ENCODE results near the gene STARD9. TPM values are rescaled to one million over a fixed set of nuclear protein-coding genes. Genes with fewer than 3 reads are reported as not detected.
A peak's percentile ranks its signal among the peaks of the same experiment; 100 is the strongest.

The STARD9 gene
- total and polyA plus RNA-seq, 2 of the 13 experiments (the other 11 are each of a cell fraction or from before 2014, with no cell fraction given): 5.3 to 7.5 TPM

DNA sequence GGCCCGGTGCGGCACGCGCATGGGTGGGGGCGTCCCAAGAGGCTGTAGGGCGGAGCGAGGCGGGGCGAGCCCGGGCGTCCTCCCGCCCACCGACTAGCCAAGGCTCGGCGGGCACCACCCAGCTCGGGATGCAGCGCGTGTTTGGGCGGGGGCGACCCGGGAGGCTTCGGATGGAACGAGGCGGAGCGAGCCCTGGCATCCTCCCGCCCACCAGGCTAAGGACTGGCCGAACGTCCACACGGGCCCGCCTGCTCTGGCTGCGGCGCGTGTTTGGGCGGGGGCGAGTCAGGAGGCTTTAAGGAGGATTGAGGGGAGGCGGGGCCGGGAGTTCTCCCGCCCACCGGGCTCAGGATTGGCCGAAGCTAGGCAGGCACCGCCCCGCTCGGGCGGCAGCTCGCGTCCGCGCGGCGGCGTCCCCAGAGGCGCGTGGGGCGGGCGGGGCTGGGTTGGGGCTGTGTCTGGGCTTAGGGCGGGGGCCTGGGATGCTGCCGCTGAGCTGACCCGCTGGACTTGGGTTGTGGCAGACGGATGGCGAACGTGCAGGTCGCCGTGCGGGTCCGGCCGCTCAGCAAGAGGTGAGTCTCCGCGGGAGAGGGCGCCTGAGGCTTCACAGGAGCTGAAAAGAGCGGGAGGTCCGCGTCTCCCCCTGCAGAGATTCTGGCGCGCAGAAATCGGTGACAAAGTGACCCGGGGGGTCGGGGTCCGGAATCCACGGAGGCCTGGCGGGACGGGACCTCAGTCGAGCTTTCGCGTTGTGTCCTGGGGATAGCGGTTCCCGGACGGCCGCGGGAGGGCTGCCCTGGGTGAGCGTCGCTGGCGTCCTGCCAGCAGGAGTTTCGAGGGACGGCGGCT is at the start of gene STARD9 (continued):
- TF ChIP-seq, protein P1, sequence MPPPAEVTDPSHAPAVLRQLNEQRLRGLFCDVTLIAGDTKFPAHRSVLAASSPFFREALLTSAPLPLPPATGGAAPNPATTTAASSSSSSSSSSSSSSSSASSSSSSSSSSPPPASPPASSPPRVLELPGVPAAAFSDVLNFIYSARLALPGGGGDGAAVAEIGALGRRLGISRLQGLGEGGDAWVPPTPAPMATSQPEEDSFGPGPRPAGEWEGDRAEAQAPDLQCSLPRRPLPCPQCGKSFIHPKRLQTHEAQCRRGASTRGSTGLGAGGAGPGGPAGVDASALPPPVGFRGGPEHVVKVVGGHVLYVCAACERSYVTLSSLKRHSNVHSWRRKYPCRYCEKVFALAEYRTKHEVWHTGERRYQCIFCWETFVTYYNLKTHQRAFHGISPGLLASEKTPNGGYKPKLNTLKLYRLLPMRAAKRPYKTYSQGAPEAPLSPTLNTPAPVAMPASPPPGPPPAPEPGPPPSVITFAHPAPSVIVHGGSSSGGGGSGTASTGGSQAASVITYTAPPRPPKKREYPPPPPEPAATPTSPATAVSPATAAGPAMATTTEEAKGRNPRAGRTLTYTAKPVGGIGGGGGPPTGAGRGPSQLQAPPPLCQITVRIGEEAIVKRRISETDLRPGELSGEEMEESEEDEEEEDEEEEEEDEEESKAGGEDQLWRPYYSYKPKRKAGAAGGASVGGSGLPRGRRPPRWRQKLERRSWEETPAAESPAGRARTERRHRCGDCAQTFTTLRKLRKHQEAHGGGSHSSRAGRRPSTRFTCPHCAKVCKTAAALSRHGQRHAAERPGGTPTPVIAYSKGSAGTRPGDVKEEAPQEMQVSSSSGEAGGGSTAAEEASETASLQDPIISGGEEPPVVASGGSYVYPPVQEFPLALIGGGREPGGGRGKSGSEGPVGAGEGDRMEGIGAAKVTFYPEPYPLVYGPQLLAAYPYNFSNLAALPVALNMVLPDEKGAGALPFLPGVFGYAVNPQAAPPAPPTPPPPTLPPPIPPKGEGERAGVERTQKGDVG (CRISPR knock-in tag; IDR thresholded peaks at IDR 0.05; ENCODE audit: borderline replicate concordance): no peak; the same call in 1 of the 2 replicates
- no peak for TF ChIP-seq U2AF1 (optimal IDR thresholded peaks at IDR 0.05; ENCODE audit: low read depth, low read length)
- no peak for TF ChIP-seq FOXO1 (CRISPR knock-in tag; IDR thresholded peaks at IDR 0.05)
- TF ChIP-seq HOMEZ (CRISPR knock-in tag; IDR thresholded peaks at IDR 0.05; ENCODE audit: low read depth): peak; percentile 40; the same call in 1 of the 2 replicates
- no peak for TF ChIP-seq ZNF512 (CRISPR knock-in tag; IDR thresholded peaks at IDR 0.05)
- TF ChIP-seq HOXD1 (CRISPR knock-in tag; IDR thresholded peaks at IDR 0.05): no peak; the same call in 1 of the 2 replicates
- TF ChIP-seq, protein P2, sequence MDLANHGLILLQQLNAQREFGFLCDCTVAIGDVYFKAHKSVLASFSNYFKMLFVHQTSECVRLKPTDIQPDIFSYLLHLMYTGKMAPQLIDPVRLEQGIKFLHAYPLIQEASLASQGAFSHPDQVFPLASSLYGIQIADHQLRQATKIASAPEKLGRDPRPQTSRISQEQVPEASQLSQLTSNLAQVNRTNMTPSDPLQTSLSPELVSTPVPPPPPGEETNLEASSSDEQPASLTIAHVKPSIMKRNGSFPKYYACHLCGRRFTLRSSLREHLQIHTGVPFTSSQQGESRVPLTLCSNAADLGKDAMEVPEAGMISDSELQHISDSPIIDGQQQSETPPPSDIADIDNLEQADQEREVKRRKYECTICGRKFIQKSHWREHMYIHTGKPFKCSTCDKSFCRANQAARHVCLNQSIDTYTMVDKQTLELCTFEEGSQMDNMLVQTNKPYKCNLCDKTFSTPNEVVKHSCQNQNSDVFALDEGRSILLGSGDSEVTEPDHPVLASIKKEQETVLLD (CRISPR knock-in tag; IDR thresholded peaks at IDR 0.05; ENCODE audit: low read depth): no peak
- no peak for TF ChIP-seq SIN3B (IDR thresholded peaks at IDR 0.05; ENCODE audit: low read length)
- no peak for TF ChIP-seq THYN1 (CRISPR knock-in tag; IDR thresholded peaks at IDR 0.05; ENCODE audit: borderline replicate concordance, low read depth)
- TF ChIP-seq SATB2 (CRISPR knock-in tag; IDR thresholded peaks at IDR 0.05): no peak
- TF ChIP-seq ZNF879 (CRISPR knock-in tag; IDR thresholded peaks at IDR 0.05): peak; percentile 85
